ENCODE measurements around the gene RBM28.
"Not testable (repeated sequence)": the region's sequence is repeated elsewhere in the genome, so short reads cannot be mapped to it uniquely, and the experiment has no call there.

Gene RBM28

GRCh38 chr7:128335730-128336129 is 8.0 kb downstream of the RBM28 start:
- DNase-seq = no peak

- no peak for DNase-seq
Observed at GRCh38 chr7:128324368-128324680, 19.4 kb downstream of the RBM28 start.

GRCh38 chr7:128323459-128324367 is 20.0 kb downstream of the RBM28 start:
- DNase-seq = no peak

DNA sequence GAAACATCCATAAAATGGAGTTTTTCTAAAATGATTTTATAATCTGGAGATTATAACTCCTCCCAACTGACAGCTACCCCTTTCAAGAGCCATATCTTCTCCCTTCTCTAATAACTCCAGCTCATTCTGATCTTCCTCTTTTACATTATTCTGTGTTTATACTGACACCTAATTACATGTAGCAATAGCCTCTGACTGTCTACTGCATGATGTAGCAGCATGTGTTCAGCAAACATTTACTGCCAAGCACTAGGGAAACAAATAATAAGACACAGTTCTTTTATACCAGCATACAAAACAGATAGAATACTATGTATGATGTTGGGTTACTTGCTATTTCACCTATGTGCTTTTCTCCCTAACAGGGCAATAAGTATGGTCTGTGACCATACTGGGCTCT is 20.7 kb downstream of the RBM28 start:
- DNase-seq = no peak

- no peak for DNase-seq
Observed at GRCh38 chr7:128322040-128322643, 21.6 kb downstream of the RBM28 start.

DNA sequence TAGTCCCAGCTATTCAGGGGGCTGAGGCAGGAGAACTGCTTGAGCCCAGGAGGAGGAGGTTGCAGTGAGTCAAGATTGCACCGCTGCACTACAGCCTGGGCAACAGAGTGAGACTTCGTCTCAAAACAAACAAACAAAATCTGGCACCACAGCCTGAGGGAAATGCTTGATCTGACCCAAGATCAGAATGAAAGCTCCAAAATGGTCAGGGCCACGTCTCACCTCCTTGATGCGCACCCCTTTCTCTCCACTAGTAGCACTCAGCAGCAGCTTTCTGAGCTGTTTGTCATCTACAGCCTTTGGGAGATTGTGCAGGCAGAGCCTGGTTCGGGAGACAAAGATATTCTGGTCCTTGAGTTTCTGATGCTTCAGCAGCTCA is 22.7 kb downstream of the RBM28 start:
- DNase-seq = no peak

- no peak for DNase-seq
Observed at GRCh38 chr7:128318691-128319090, 25.0 kb downstream of the RBM28 start.

- no peak for DNase-seq
Observed at GRCh38 chr7:128311013-128311412, 32.7 kb downstream of the RBM28 start.

- DNase-seq = no peak
Observed at GRCh38 chr7:128310499-128310898, 33.2 kb downstream of the RBM28 start.

GRCh38 chr7:128309976-128310375 is 33.7 kb downstream of the RBM28 start:
- no peak for DNase-seq

- DNase-seq = no peak
Observed at GRCh38 chr7:128309124-128309523, 34.6 kb downstream of the RBM28 start.

GRCh38 chr7:128307061-128307460 is 36.6 kb downstream of the RBM28 start:
- no peak for DNase-seq

DNA sequence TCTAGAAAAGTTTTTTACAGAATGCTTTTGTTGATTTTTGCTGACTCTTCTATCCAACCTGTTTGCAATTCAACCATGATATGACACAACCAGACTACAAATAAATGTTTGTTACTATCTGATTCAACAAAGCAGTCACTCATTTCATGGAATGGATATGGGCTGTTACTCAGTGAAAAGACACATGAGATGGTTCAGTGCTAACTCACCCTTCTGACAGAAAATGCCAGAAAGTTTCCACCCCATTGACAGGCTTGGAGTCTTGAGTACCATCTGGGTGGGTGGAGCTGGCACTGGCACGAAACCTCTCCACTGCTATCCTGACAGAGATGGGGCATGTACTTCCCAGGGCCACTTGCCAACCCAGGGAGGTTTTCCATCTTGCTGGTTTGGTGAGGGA is 39.5 kb downstream of the RBM28 start:
- DNase-seq = no peak

GRCh38 chr7:128303643-128304042 is 40.1 kb downstream of the RBM28 start:
- DNase-seq = no peak

DNA sequence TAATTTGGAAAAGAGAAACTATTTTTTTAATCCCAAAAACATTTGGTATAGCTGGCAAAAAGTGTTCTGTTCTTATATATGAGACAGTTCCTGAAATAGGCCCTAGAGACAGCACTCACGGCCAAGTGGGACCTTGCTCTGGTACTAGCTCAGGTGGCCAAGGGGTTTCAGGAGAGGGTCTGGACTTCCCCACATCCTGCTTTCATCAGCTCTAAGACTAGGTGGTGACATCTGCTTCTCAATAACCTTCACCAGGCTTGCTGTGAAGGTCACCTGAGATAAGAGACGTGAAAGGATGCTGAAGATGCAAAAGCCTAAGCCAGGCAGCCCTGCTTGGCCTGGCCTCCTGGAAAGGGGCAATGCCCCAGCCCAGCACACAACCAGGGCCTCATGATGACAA is 40.6 kb downstream of the RBM28 start:
- no peak for DNase-seq

- no peak for DNase-seq
Observed at GRCh38 chr7:128302139-128302538, 41.6 kb downstream of the RBM28 start.

DNA sequence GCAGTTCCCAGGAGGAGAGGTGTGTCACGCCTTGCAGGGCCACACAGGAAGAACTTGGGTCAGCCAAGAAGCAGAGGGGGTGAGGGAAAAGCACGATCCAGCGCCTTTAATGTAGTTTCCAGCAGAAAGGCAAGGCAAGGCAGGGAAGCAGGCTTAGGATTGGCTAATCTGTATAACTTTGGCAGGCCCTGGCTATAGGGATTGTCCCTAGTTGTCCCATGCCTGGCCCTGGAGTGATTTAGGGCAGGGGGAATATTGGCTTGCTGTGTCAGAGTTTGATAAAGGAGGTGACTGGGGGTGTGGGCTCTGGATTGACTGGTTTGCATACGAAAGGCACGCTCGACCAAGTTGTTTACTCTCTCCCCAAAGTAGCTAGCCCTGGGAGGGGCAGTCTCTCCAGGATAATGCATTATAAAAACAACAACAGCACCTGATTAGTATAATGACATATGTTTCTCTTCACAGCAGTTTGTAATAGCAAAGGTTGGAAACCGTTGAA is 44.5 kb downstream of the RBM28 start:
- no peak for DNase-seq

DNA sequence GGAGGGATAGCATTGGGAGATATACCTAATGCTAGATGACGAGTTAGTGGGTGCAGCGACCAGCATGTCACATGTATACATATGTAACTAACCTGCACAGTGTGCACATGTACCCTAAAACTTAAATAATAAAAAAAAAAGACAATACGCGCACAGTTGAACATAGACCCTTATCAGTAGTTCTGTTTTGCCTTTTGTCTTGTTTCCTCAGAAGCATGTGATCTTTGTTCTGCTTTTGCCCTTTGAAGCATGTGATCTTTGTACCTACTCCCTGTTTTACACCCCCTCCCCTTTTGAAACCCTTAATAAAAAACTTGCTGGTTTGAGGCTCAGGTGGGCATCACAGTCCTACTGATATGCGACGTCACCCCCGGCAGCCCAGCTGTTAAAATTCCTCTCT is 45.7 kb downstream of the RBM28 start:
- DNase-seq = not testable (repeated sequence)

DNA sequence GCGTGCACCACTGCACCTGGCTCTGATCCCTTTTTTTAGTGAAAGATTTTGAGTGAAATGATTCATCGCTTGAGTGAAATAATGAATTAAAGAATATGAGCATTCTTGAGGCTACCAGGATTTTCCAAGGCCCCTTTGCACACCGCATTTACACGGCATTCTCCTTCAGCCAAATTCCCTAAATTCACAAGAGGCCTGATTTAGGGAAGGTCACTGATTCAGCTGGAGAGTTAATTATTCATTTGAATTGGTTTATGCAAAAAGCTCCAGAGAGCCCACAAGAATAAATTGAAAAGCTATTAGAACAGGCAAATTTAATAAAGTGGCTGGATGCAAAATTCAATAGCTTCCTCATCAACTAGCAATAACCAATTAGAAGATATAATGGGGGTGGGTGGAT is 56.2 kb downstream of the RBM28 start:
- DNase-seq = no peak

GRCh38 chr7:128284102-128284501 is 59.6 kb downstream of the RBM28 start:
- no peak for DNase-seq

DNA sequence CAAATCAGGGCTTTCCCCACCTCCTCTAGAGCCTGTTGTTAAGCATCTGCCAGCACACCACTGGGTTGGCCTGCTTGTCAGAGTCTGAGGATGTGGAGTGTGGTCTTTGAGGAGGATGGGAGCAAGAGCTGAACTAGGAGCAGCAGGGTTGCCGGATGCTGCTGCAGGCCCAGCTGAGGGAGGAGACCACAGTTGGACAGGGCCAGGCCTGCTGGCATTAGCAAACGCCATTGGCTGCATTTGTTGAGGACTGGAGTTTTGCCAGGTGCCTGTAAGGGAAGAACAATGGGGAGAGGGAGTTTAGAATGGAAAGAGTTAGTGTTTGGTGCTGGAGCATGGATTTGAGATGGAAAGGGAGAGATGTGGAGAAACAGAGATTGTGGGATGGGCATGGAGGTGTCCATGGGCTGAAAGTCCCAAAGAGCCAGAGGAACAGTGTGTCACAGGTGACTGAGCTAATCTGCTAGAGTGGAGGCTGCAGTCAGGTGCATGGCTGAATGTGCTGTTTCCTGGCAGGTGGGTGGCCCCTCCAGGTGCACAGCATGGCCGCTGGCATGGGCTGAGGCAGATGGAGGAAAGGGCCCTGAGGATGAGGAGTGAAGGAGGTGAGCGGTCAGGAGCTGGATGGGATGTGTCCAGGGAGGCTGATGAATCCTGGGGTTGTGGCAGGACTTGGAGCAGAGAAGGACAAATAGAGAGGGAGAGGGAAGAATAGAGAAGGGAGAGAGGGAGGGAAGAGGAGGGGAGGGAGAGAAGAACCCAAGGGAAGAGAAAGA is 61.9 kb downstream of the RBM28 start:
- DNase-seq = no peak

DNA sequence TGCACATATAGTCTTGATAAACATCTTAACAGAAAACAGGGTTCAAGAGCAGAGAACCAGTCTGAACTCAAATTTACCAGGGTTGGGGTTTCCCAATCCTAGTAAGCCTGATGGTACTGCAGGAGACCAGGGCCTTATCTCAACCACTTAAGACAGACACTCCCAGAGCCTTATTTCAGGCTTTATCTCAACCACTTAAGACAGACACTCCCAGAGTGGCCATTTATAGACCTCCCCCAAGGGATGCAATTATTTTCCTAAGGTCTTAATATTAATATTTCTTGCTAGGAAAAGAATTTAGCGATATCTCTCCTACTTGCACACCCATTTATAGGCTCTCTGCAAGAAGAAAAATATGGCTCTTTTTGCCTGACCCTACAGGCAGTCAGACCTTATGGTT is 63.3 kb downstream of the RBM28 start:
- DNase-seq = not testable (repeated sequence)

DNA sequence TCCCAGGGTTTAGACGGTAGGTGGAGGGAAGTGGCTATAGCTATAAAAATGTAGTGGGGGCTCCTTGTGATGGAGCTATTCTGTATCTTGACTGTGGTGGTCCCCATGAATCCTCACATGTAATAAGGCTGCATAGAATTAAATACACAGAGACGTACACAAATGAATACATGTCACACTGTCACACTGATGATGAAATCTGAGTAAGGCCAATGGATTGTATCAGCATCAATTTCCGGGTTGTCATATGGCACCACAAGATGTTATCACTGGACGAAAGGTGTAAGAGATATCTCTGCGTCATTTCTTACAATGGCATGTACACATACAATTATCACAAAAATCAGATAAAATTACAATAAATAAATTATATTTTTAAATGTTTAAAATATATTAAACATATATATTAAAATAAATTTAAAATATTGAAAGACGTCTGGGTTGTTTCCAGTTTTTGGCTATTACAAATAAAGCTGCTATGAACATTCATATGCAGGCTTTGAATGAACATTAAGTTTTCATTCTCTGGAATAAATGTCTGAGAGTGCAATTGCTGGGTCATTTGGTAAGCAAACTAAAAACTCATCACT is 64.5 kb downstream of the RBM28 start:
- no peak for DNase-seq

All from T1000 (cell line).